SH-SY5Y (cell line): ENCODE measurements around the gene CEP290.

ENCODE experiments used
- GATA2 ChIP-seq: IDR thresholded peaks from 2 replicates; pipeline ENCODE4 v1.6.1; 2011; ENCODE audit warnings: mild to moderate bottlenecking, low read depth, low read length
- GATA3 ChIP-seq: IDR thresholded peaks from 2 replicates; pipeline ENCODE4 v1.6.1; 2011; ENCODE audit warnings: low read depth, mild to moderate bottlenecking, low read length, moderate library complexity

DNA sequence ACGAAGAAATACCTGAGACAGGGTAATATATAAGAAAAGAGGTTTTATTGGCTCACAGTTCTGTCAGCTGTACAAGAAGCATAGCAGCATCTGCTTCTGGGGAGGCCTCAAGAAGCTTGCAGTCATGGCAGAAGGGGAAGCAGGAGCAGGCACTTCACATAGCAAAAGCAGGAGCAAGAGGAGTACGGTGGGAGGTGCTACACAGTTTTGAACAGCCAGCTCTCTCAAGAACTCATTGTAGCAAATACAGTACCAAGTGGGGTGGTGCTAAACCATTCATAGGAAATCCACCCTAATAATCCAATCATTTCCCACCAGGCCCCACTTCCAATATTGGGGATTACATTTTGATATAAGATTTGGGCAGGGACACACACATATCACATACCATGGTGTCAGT, 8.2 kb upstream of the CEP290 start:
- no peak for TF ChIP-seq GATA2
- TF ChIP-seq GATA3 = no peak
